T-helper 2 cell treated with Interferon-gamma antibody and Interleukin-4, amounts not matched to agents 5 μg/mL and 100 μg/mL, for 36 hours (primary cell): ENCODE results near the gene KPTN.

Experiments used
- DNase-seq: peaks from one replicate; pipeline ENCODE4 v3.0.0; 2021; ENCODE audit warnings: low spot score
- H3K27ac Mint-ChIP-seq: one replicate; pipeline ENCODE4 v1.8.0; 2021; ENCODE audit warnings: mild to moderate bottlenecking, mixed read lengths
- H3K27me3 Mint-ChIP-seq: one replicate; pipeline ENCODE4 v1.8.0; 2021; ENCODE audit warnings: low read depth, mixed read lengths
- H3K36me3 Mint-ChIP-seq: one replicate; pipeline ENCODE4 v1.8.0; 2021; ENCODE audit warnings: low read depth, mixed read lengths
- H3K4me1 Mint-ChIP-seq: one replicate; pipeline ENCODE4 v1.8.0; 2021; ENCODE audit warnings: low read depth, mixed read lengths
- H3K4me3 Mint-ChIP-seq: one replicate; pipeline ENCODE4 v1.8.0; 2022; ENCODE audit warnings: mild to moderate bottlenecking, moderate library complexity, mixed read lengths
- H3K9me3 Mint-ChIP-seq: one replicate; pipeline ENCODE4 v1.8.0; 2021; ENCODE audit warnings: mixed read lengths

KPTN gene

DNA sequence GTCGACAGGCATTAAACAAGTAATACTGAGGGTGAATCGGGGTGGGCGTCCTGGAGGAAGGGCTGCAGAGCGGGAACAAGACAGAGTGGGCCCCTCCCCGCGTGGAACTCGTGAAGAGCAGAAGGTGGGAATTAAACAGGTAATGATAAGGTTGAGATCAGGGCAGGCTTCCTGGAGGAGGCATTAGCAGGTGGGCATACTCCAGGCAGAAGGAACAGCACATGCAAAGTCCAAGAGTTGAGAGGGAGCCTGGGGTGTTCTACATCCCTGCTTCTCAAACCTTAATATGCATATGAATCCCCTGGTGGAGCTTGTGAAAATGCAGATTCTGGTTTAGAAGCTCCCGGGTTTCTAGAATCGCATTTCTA is 35.7 kb downstream of the KPTN start:
- Mint-ChIP-seq H3K27me3 (peaks cover 52% of the 10 kb centered on the region), H3K36me3 (no peaks in the 10 kb centered on the region), H3K27ac (peak overlapping the region; percentile 41), H3K4me1 (peaks cover 28% of the 10 kb centered on the region), H3K9me3 (no peaks in the 10 kb centered on the region), H3K4me3 (no peak overlapping the region)
- no peak for DNase-seq

DNA sequence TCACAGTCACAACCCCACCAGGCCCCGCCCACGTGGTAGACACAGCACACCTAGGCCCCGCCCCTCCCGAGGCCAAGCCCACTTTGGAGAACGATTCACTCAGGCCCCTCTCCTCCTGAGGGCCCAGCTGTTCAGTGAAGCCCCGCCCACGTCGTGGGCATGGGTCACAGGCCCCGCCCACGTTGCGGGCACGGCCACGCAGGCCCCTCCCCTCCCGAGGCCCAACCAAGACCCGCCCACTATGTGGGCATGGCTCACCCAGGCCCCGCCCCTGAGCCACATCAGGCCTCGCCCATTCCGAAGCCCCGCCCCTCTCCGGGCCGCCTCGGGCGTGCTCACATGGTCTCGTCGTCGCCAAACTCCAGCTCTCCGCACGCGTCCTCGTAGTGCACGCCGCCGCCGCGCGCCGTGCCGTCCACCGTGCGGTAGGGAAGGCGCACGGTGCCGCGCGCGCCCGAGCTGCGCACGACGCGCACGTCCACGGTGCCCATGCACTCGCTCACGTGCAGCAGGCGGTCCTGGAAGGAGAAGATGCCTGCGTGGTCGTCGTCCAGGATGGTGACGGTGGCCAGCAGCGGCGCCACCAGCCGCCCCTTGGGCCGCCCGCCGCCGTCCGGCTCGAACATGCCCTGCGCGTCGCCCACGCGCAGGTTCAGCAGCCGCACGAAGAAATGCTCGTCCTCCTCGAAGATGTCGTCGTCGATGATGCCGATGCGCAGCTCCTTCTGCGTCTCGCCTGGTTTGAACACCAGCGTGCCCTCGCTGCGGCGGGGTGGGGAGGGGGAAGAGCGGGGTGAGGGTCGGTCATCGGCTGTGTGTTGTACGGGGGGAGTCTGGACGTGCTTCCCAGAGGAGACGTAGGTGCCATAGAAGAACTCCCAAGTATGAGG is 36.3 kb downstream of the KPTN start:
- H3K4me3 Mint-ChIP-seq, result peak overlapping the region; percentile 62
- H3K9me3 Mint-ChIP-seq, result no peaks in the 10 kb centered on the region
- peaks cover 30% of the 10 kb centered on the region for H3K4me1 Mint-ChIP-seq
- peaks cover 58% of the 10 kb centered on the region for H3K27me3 Mint-ChIP-seq
- no peak overlapping the region for H3K27ac Mint-ChIP-seq
- DNase-seq, result peak; percentile 56
- no peaks in the 10 kb centered on the region for H3K36me3 Mint-ChIP-seq

DNA sequence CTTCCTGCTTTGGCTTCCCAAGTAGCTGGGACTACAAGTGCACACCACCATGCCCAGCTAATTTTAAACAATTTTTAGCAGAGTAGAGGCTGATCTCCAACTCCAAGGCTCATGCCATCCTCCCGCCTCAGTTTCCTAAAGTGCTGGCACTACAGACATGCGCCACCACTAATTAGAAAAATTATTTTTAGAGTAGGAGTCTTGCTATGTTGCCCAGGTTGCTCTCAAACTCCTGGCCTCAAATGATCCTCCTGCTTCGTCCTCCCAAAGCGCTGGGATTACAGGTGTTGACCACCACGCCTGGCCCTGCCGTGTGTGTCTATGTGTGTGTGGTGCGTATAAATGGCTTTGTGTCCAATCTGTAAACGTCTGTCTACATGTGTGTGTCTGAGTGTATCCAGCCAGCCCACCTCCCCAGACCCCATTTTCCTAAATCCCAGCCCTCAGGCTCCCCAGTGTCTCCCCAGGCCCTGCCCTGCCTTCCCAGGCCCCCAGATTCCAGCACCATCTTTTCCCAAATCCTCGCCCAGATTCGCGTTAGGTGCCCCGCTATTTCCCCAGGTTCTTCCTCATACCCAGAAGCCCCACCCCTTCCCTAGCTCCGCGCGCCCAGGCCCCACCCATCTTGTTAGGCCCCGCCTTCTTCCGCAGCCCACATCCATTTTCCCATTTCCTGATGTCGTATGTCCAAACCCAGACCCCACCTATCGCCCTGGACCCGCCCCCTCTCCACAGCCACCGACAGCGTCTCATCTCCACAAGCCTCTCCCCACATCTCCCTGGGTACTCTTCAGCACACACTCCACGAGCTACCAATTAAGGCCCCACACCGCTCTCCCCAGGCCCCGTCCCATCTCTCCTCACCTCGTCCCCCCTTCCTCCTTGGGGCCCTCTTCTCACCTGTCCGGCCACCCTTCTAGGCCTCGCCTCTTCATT is 37.2 kb downstream of the KPTN start:
- peaks cover 30% of the 10 kb centered on the region for H3K4me1 Mint-ChIP-seq
- H3K9me3 Mint-ChIP-seq, result no peaks in the 10 kb centered on the region
- H3K36me3 Mint-ChIP-seq, result no peaks in the 10 kb centered on the region
- H3K27me3 Mint-ChIP-seq, result peaks cover 64% of the 10 kb centered on the region
- peak; percentile 28 for DNase-seq
- H3K27ac Mint-ChIP-seq, result no peak overlapping the region
- peak overlapping the region; percentile 62 for H3K4me3 Mint-ChIP-seq

DNA sequence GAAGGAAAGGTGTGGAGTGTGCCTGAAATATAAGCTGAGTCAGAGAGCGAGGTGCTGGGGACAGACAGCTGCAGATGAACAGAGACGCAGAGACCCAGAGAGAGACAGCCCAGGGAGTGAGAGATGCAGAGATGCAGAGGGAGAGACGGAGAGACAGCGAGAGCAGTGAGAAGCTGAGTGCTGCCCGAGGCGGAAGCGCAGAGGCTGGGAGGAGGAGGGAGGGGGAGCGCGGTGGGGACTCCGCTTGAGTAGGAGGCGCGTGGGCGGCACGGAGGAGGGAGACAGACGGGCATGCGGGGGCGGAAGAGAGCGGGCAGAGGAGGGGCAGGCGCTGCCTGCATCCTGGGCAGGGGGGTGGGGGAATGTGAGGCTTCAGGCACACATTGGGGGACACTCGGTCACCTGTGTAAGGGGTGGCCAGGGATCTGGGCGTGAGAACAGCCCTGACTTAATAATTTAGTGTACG is 38.0 kb downstream of the KPTN start:
- H3K27ac Mint-ChIP-seq, result no peak overlapping the region
- peak; percentile 46 for DNase-seq
- no peaks in the 10 kb centered on the region for H3K9me3 Mint-ChIP-seq
- no peaks in the 10 kb centered on the region for H3K36me3 Mint-ChIP-seq
- H3K27me3 Mint-ChIP-seq, result peaks cover 68% of the 10 kb centered on the region
- peak overlapping the region; percentile 78 for H3K4me3 Mint-ChIP-seq
- H3K4me1 Mint-ChIP-seq, result peaks cover 30% of the 10 kb centered on the region

DNA sequence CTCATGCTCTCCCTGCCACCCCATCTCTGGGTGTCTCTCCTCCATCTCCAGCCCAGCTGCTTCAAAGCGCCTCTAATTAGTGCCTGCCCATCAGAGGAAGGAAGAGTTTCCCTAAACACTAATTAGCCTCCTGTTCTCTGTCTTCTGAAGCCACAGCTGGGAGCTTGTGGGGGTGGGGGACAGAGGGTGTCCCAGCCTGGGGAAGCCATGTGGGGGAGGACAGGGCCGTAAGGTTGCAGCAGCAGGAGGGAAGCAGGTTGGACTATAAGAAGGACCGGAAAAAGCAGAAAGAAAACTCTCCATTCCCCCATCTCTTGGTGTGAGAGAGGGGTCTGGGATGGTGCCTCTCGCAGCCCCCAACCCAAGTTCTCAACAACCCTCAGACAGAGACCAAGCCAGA is 38.5 kb downstream of the KPTN start:
- H3K27me3 Mint-ChIP-seq, result peaks cover 68% of the 10 kb centered on the region
- no peak for DNase-seq
- H3K9me3 Mint-ChIP-seq, result no peaks in the 10 kb centered on the region
- peak overlapping the region; percentile 78 for H3K4me3 Mint-ChIP-seq
- peaks cover 30% of the 10 kb centered on the region for H3K4me1 Mint-ChIP-seq
- H3K27ac Mint-ChIP-seq, result peak overlapping the region; percentile 46
- no peaks in the 10 kb centered on the region for H3K36me3 Mint-ChIP-seq

DNA sequence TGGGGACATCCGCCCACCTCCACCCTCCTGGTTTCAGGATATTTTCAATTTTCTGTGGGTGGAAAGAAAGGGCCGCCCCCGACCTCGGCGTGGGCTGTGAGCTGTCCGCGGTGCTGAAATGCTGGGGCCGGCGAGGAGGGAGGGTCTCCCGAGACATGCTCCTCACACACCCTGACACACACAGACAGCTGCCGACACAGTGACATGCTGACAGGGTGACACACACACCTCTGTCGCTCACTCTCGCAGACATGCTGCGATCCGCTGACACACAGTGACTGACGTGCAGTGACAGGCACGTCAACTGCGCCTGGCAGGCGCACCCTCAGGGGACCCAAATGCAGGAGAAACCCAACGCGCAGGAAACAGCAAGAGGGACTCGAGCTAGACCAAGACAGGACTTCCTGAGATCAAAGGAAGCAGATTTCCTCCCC is 39.6 kb downstream of the KPTN start:
- H3K4me1 Mint-ChIP-seq, result peaks cover 30% of the 10 kb centered on the region
- no peaks in the 10 kb centered on the region for H3K9me3 Mint-ChIP-seq
- H3K36me3 Mint-ChIP-seq, result no peaks in the 10 kb centered on the region
- H3K27ac Mint-ChIP-seq, result peak overlapping the region; percentile 34
- H3K27me3 Mint-ChIP-seq, result peaks cover 60% of the 10 kb centered on the region
- no peak for DNase-seq
- H3K4me3 Mint-ChIP-seq, result peak overlapping the region; percentile 46

DNA sequence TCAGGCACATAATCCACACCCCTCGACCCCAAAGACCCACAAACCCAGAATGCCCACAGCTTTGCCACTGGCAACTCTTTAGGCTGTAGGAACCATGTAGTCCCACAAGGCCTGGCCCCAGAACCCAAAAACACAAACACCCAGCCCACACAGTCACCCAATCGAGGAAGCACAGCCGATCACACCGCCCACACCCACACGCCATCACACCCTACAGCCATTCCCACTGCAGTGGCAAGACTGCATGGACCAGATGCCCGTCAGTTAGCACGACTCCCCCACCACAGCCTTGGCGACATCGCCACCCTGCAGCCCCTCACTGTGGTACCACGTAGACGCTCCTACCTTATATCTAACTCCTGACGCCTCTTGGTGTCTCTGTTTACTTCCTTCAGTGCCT is 40.7 kb downstream of the KPTN start:
- Mint-ChIP-seq H3K27ac (no peak overlapping the region), H3K4me3 (no peak overlapping the region)

DNA sequence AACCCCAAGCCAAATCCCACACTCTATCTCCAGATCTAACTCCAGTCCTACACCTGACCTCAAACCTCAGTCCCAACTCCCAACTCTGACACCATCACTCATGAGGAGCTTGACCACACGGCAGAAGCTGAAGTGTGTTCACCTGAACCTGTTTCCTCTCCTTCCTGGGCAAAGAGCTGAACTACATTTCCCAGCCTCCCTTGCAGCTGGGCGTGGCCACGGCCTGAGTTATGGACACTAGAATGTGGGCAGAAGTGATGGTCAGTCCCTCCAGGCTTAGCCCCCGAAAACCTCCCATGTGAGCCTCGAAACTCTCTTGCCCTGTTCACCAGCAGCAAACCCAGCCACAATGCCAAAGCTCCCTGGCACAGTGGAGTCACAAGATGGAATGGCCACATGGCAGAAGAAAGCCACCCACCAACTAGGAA is 45.2 kb downstream of the KPTN start:
- H3K36me3 Mint-ChIP-seq, result no peaks in the 10 kb centered on the region
- DNase-seq, result no peak
- H3K4me3 Mint-ChIP-seq, result no peak overlapping the region
- H3K27ac Mint-ChIP-seq, result no peak overlapping the region
- H3K4me1 Mint-ChIP-seq, result peaks cover 19% of the 10 kb centered on the region
- no peaks in the 10 kb centered on the region for H3K9me3 Mint-ChIP-seq
- H3K27me3 Mint-ChIP-seq, result peaks cover 24% of the 10 kb centered on the region

More for the DNA sequence above, 40.7 kb downstream of the KPTN start:
- H3K4me1 Mint-ChIP-seq, result peaks cover 30% of the 10 kb centered on the region
- no peaks in the 10 kb centered on the region for H3K36me3 Mint-ChIP-seq
- H3K27me3 Mint-ChIP-seq, result peaks cover 52% of the 10 kb centered on the region
- DNase-seq, result no peak
- H3K9me3 Mint-ChIP-seq, result no peaks in the 10 kb centered on the region

DNA sequence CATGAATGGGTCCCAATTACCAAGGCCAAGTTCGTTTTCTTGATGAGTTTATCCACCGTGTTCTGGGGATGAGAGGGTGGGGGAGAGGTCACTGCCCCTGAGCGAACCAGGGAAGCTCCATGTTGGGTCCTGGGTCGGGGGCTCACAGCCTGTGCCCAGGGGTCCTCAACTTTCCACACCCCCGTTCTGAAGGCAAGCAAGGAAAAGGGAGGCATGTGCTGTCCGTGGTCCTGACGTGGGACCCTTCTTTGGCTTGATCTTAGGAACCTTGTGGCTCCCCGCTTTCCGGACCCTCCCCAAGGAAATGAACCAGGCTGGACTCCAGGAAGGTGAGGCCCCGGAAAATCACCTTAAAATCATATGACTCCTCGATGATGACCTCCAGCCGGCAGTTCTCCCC is 46.5 kb downstream of the KPTN start:
- peaks cover 24% of the 10 kb centered on the region for H3K4me1 Mint-ChIP-seq
- no peaks in the 10 kb centered on the region for H3K9me3 Mint-ChIP-seq
- H3K27ac Mint-ChIP-seq, result no peak overlapping the region
- DNase-seq, result no peak
- H3K27me3 Mint-ChIP-seq, result peaks cover 13% of the 10 kb centered on the region
- H3K36me3 Mint-ChIP-seq, result no peaks in the 10 kb centered on the region
- H3K4me3 Mint-ChIP-seq, result no peak overlapping the region

DNA sequence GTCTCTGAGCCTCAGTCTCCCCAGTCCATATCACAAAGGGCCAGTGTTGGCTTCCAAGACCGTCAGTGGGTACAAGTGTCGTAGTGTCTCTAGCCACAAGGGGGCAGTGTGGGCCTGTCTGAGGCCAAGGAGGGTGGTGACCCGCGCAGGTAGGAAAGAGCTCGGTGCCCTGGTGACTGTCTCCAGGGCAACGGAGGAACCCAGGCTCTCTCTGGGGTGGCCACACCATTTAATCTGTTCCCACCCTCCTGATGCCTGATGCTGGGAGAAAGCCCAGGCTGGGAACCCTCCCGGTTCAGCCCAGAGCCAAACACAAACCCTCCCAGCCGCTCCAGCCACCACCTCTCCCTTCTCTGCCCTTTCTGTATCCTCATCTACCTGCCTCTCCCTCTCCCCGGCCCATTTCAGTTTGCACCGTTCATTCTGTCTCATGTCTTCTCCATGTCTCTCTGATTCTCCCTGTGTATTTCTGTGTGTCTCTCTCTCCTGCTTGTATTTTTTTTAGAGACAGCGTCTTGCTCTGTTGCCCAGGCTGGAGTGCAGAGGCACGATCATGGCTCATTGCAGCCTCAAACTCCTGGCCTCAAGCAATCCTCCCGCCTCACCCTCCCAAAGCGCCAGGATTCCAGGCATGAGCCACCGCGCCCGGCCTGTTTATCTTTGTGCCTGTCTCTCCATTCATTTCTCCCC is 47.2 kb downstream of the KPTN start:
- no peaks in the 10 kb centered on the region for H3K36me3 Mint-ChIP-seq
- peaks cover 26% of the 10 kb centered on the region for H3K4me1 Mint-ChIP-seq
- peak; percentile 64 for DNase-seq
- H3K9me3 Mint-ChIP-seq, result no peaks in the 10 kb centered on the region
- H3K27ac Mint-ChIP-seq, result no peak overlapping the region
- peaks cover 8% of the 10 kb centered on the region for H3K27me3 Mint-ChIP-seq
- no peak overlapping the region for H3K4me3 Mint-ChIP-seq

DNA sequence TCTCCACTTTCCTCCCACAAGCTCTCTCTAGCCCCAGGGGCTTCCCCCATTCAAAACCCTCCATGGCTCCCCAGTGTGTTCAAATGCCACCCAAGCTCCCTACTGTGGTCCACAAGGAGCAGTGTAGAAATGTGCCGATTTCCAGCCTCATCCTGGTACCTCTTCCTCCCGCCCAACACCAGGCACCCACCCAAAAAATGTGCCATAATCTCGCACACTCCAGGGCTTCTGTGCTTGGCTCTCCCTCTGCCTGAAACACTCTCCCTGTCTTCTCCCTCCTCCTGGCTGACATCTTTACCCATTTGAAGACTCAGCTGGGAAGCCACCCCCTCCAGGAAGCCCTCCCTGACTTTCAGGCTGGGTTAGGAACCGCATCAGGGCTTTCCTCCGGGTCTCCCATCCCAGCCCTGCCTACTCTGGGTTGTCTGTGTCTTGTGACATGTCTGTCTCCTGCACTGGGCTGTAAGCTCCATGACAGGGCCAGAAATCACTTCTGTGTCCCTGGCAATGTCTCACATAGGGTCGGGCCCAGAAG is 48.1 kb downstream of the KPTN start:
- Mint-ChIP-seq H3K27ac (no peak overlapping the region), H3K27me3 (peaks cover 7% of the 10 kb centered on the region), H3K36me3 (no peaks in the 10 kb centered on the region), H3K4me1 (peaks cover 26% of the 10 kb centered on the region), H3K4me3 (peak overlapping the region; percentile 20), H3K9me3 (no peaks in the 10 kb centered on the region)
- no peak for DNase-seq

DNA sequence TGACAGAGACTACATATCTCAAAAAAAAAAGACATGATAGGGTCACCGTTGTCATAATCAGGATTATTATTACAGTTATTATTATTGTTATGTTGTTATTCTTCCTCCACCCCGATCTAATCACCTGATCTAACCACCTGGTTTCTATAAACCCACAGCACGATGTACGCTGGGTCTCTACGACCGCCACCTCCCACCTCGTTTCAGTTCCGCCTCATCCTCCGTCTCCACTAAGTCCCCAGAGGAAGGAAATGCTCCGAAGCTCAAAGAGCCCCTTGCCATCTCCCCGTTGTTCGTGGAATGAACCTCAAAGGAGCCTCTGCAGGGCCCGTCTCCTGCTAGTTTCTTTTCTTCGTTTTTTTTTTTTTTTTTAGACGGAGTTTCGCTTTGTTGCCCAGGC is 48.8 kb downstream of the KPTN start:
- peak overlapping the region; percentile 38 for H3K27ac Mint-ChIP-seq
- H3K9me3 Mint-ChIP-seq, result no peaks in the 10 kb centered on the region
- no peak for DNase-seq
- no peaks in the 10 kb centered on the region for H3K36me3 Mint-ChIP-seq
- H3K27me3 Mint-ChIP-seq, result peaks cover 9% of the 10 kb centered on the region
- H3K4me1 Mint-ChIP-seq, result peaks cover 26% of the 10 kb centered on the region
- H3K4me3 Mint-ChIP-seq, result no peak overlapping the region

DNA sequence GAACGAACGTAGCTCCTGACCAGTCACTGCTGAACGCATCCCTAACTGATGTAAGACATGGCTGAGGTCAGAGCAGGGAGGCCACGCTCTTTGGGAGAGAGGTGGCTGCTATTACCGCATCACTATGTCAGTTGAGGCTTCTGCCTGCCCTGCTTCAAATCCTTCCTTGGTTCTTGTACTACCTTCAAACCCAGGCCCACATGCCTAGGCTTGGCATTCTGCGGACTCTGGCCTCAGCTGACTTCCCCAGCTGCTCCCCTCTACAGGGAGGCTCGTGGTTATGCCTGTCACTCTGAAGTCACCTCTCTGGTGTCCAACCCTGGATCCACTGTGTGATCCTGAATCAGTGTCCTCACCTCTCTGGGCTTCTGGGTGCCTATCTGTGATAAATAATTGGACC is 49.9 kb downstream of the KPTN start:
- no peak for DNase-seq
- Mint-ChIP-seq H3K9me3 (no peaks in the 10 kb centered on the region), H3K27me3 (peaks cover 14% of the 10 kb centered on the region), H3K36me3 (no peaks in the 10 kb centered on the region), H3K4me3 (no peak overlapping the region), H3K27ac (no peak overlapping the region), H3K4me1 (peaks cover 30% of the 10 kb centered on the region)
